Endothelial cell of umbilical vein (primary cell): ENCODE results near the gene MPL. TPM values are rescaled to one million over a fixed set of nuclear protein-coding genes. Genes with fewer than 3 reads are reported as not detected.

Experiments used
- BruUV-seq: library from RNA; stranded (reverse); fragments of 400-500 nt; replicated peaks from 2 replicates; lab custom pipeline; 2021; lab: Mats Ljungman, UMichigan
- CTCF ChIA-PET: fragments of 300-600, 350-600 bp; sonication (Branson Sonifier 250); formaldehyde crosslinking; loops from one replicate; lab custom pipeline; 2021; ENCODE audit warnings: antibody characterized with exemption, inconsistent platforms; lab: Charles Lee
- POLR2A ChIA-PET: fragments of 300-600, 350-600 bp; sonication (Branson Sonifier 250); formaldehyde crosslinking; loops from one replicate; lab custom pipeline; 2021; ENCODE audit warnings: antibody characterized with exemption, inconsistent platforms; lab: Charles Lee
- DNase-seq: peaks from one replicate; pipeline ENCODE4 v3.0.0-alpha.2; 2011; ENCODE audit warnings: low read depth, low spot score
- FAIRE-seq: peaks from 2 replicates; lab custom pipeline; 2011; peaks lifted over from hg19 to GRCh38; lab: Jason Lieb, UNC
- H2AFZ ChIP-seq: 2 replicates; pipeline ENCODE4 v1.6.0; 2012; ENCODE audit warnings: low read depth, low read length, control low read depth, inconsistent platforms
- H3K27ac ChIP-seq: 2 replicates; pipeline ENCODE4 v1.5.1; 2011; ENCODE audit warnings: low read depth, mild to moderate bottlenecking, control low read depth, low read length, moderate library complexity; ENCODE audit not compliant: insufficient read depth
- H3K27me3 ChIP-seq, 2 experiments: 2 replicates each; pipeline versions ENCODE4 v1.6.0 to v1.6.1; 2011; ENCODE audit warnings: low read length in 2 of 2, mixed read lengths in 1 of 2; ENCODE audit not compliant: control insufficient read depth in 2 of 2, insufficient read depth in 2 of 2
- H3K36me3 ChIP-seq, 2 experiments: 2 replicates in 1 of 2; 3 replicates in 1 of 2; pipeline ENCODE4 v1.5.1; 2011; ENCODE audit warnings: low read length in 2 of 2, mild to moderate bottlenecking in 1 of 2, moderate library complexity in 1 of 2; ENCODE audit not compliant: control insufficient read depth in 2 of 2, insufficient read depth in 2 of 2; ENCODE audit errors: extremely low read depth in 1 of 2
- H3K4me1 ChIP-seq: 3 replicates; pipeline ENCODE4 v1.5.1; 2011; ENCODE audit warnings: mild to moderate bottlenecking, low read length; ENCODE audit not compliant: control insufficient read depth, insufficient read depth; ENCODE audit errors: extremely low read depth
- H3K4me2 ChIP-seq: 2 replicates; pipeline ENCODE4 v1.6.1; 2011; ENCODE audit warnings: low read length, control low read depth, mixed read lengths; ENCODE audit not compliant: insufficient read depth
- H3K4me3 ChIP-seq, 3 experiments: fragments of 200-600 bp in 1 of 3; sonication (generic), shearing (Covaris generic) in 1 of 3; replicated peaks in 1 of 3; 2 replicates each; pipeline ENCODE4 v1.5.1; 2011 to 2016; ENCODE audit warnings: control low read depth in 3 of 3, low read length in 3 of 3, mild to moderate bottlenecking in 2 of 3, inconsistent platforms in 1 of 3, low read depth in 1 of 3, moderate library complexity in 1 of 3; ENCODE audit not compliant: insufficient read depth in 1 of 3
- H3K79me2 ChIP-seq: 2 replicates; pipeline ENCODE4 v1.6.0; 2012; ENCODE audit warnings: low read length, inconsistent platforms; ENCODE audit not compliant: control insufficient read depth, insufficient read depth
- H3K9ac ChIP-seq: replicated peaks from 2 replicates; pipeline ENCODE3; 2011; ENCODE audit warnings: low read length, control low read depth; ENCODE audit not compliant: insufficient read depth; ENCODE audit errors: extremely low read depth
- H3K9me1 ChIP-seq: replicated peaks from 3 replicates; pipeline ENCODE4 v1.6.0; 2011; ENCODE audit warnings: mild to moderate bottlenecking, low read length; ENCODE audit not compliant: control insufficient read depth, insufficient read depth; ENCODE audit errors: extremely low read depth
- H3K9me3 ChIP-seq: replicated peaks from 2 replicates; pipeline ENCODE4 v1.5.1; 2012; ENCODE audit warnings: low read length, inconsistent platforms; ENCODE audit not compliant: control insufficient read depth, insufficient read depth
- H4K20me1 ChIP-seq: replicated peaks from 2 replicates; pipeline ENCODE3; 2011; ENCODE audit warnings: mild to moderate bottlenecking, low read length; ENCODE audit not compliant: control insufficient read depth, insufficient read depth; ENCODE audit errors: extremely low read depth
- CTCF ChIP-seq, 2 donors: IDR thresholded peaks; 1 replicate in 1 of 2; 2 replicates in 1 of 2; pipeline ENCODE4 v1.5.1; 2011; ENCODE audit warnings: low read length in 2 of 2, mild to moderate bottlenecking in 2 of 2, moderate library complexity in 2 of 2, control low read depth in 1 of 2, inconsistent platforms in 1 of 2, low read depth in 1 of 2; ENCODE audit not compliant: insufficient read depth in 1 of 2; ENCODE audit errors: extremely low read depth in 1 of 2
- EZH2 ChIP-seq: IDR thresholded peaks from 2 replicates; pipeline ENCODE4 v1.6.1; 2012; ENCODE audit warnings: borderline replicate concordance, low read depth, mild to moderate bottlenecking, moderate library complexity, low read length, inconsistent platforms; ENCODE audit not compliant: severe bottlenecking
- FOS ChIP-seq: IDR thresholded peaks from 2 replicates; pipeline ENCODE4 v1.6.1; 2011; ENCODE audit warnings: mild to moderate bottlenecking, low read length, moderate library complexity, borderline replicate concordance; ENCODE audit not compliant: insufficient read depth
- GATA2 ChIP-seq: IDR thresholded peaks from 2 replicates; pipeline ENCODE4 v1.7.0; 2011; ENCODE audit warnings: low read depth, mild to moderate bottlenecking, moderate library complexity, mixed read lengths, low read length; ENCODE audit not compliant: insufficient read length, insufficient read depth
- JUN ChIP-seq: IDR thresholded peaks from 2 replicates; pipeline ENCODE4 v1.6.1; 2011; ENCODE audit warnings: borderline replicate concordance, low read depth; ENCODE audit not compliant: insufficient read length, insufficient read depth
- MAX ChIP-seq: IDR thresholded peaks from 2 replicates; pipeline ENCODE4 v1.6.1; 2011; ENCODE audit not compliant: insufficient read depth, insufficient read length
- MYC ChIP-seq: IDR thresholded peaks from one replicate; pipeline ENCODE4 v1.6.1; 2011; ENCODE audit warnings: mild to moderate bottlenecking, low read depth, low read length
- POLR2A ChIP-seq: IDR thresholded peaks from 2 replicates; pipeline ENCODE4 v1.6.1; 2012; ENCODE audit warnings: low read depth, mild to moderate bottlenecking, control low read depth, low read length
- POLR2AphosphoS5 ChIP-seq: IDR thresholded peaks from 2 replicates; pipeline ENCODE4 v1.6.1; 2012; ENCODE audit warnings: low read depth, mild to moderate bottlenecking, control low read depth, low read length, moderate library complexity; ENCODE audit not compliant: insufficient read depth
- dilution Hi-C: fragments of 300-500 bp; cut with MboI; formaldehyde crosslinking; loops from one replicate; pipeline ENCODE4 v1.15.0; 2019; ENCODE audit warnings: low sequenced_read_pairs; ENCODE audit not compliant: extremely low pct_ligation_motif_present
- intact Hi-C: fragments of 100-400 bp; cut with micrococcal nuclease; formaldehyde crosslinking; loops from one replicate; pipeline ENCODE4 v1.10.0; 2022
- polyA plus RNA-seq, 4 experiments: library from polyadenylated mRNA; depleted of rRNA in 3 of 4; stranded (reverse) in 3 of 4; unstranded in 1 of 4; fragments of >200 nt; gene quantifications; 2 replicates each; pipeline versions ENCODE4 v1.2.1 to v1.2.3, GENCODE V29; 2011 to 2012; ENCODE audit warnings: missing spikeins in 1 of 4
- total RNA-seq: library from RNA; stranded (reverse); gene quantifications from 2 replicates; pipeline ENCODE4 v1.2.3, GENCODE V29; 2021

MPL gene
- total and polyA plus RNA-seq, 2 donors (not counting 3 experiments of a cell fraction or from before 2014, with no cell fraction given) = 0.14 to 0.24 TPM

- no TSS peak for BruUV-seq
- TF ChIP-seq GATA2 (no peak), CTCF (IDR thresholded peaks at IDR 0.05; ENCODE audit: extremely low read depth in 1 of 2, insufficient read depth in 1 of 2, low read depth in 1 of 2, low read length in 2 of 2) (no peak), EZH2 (no peak), POLR2A (no peak), FOS (no peak), JUN (no peak), POLR2AphosphoS5 (no peak), MAX (no peak), MYC (no peak)
- Histone ChIP-seq H3K9ac (peak overlapping the region; percentile 53), H3K79me2 (peaks cover 38% of the 10 kb centered on the region), H2AFZ (no peak overlapping the region), H4K20me1 (no peaks in the 10 kb centered on the region), H3K9me3 (no peaks in the 10 kb centered on the region), H3K27ac (peak overlapping the region; percentile 18), H3K4me1 (peaks cover 38% of the 10 kb centered on the region), H3K36me3 (peaks cover 11 to 18% of the 10 kb centered on the region in 2 experiments), H3K27me3 (no peaks in the 10 kb centered on the region), H3K4me3 (peak overlapping the region; percentile 57 to 84 (median 80)), H3K4me2 (peak overlapping the region; percentile 92), H3K9me1 (no peaks in the 10 kb centered on the region)
- intact Hi-C loops (loop anchor here (2.0 kb wide), 2 partner anchors 59 to 121 kb away; partner anchors contain the start of gene TIE1), dilution Hi-C loops (no loop called here)
- ChIA-PET POLR2A (no interaction called here), CTCF (no interaction called here)
- peak; percentile 24 for FAIRE-seq
- DNase-seq = no peak
These were observed 22.1 kb downstream of the MPL start for GRCh38 chr1:43359696-43360095.
